ENCODE results near the gene CCDC92.

The CCDC92 gene

DNA sequence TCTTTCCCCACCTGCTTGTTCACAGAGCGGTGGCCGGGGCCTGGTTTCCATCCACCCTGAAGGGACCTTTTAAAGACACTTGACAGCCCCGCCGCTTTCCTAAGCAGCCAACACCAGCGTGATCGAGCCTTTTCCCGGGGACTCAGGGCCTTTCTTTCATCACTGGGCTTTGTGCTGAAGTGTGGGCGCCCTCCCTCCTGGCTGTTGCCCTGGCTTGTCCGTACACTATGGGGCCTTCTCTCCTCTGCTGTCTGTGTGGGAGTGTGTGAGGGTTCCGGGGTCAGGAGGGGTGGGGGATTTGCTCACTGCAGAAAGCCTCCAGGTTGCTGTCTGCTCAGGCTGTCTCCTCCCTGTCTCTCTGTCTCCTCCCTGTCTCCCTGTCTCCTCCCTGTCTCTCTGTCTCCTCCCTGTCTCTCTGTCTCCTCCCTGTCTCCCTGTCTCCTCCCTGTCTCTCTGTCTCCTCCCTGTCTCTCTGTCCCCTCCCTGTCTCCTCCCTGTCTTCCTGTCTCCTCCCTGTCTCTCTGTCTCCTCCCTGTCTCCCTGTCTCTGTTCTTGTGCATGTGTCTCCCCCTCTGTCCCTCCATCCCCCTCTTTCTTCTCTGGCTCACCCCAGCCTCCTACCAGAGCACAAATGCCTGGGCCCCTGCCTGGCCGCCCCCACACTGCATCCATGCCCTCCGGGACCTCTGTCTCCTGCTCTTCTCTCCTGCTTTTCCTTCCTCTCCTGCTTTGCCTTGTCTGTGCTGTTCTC is 64.7 kb downstream of the CCDC92 start:
- DNase-seq = no peak

DNA sequence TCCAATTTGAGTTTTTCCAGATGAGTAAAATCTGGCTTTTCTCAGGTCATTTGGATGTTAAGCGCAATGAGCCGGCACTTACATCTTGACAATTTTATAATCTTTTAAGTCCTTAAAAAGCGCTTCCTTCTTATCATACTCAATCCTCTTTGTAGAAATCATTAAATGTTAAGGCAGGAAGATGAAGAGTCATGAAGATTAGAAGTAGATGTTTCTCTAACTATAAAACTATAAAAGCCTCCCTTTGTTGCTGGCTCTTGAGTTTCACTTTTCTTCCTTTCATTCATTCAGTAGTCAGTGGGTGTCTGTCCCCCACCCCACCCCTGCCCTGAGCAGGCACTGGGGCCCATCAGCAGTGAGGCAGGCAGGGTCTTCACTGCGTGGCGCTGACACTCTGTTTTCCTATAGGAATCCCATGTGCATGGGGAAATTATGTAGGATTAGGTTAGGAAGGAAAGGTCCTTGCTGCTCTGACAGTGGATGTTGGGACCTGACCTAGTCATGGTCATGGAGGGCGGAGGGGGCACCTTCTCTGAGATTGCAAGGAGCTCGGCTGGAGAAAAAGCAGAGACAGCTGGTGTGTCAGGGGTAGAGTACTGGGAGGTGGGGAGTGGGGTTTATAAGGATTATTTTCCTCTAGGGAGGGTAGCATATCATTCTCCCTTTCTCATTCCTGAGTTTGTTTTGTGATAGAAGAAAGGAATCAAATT is 65.8 kb downstream of the CCDC92 start:
- DNase-seq = no peak

DNA sequence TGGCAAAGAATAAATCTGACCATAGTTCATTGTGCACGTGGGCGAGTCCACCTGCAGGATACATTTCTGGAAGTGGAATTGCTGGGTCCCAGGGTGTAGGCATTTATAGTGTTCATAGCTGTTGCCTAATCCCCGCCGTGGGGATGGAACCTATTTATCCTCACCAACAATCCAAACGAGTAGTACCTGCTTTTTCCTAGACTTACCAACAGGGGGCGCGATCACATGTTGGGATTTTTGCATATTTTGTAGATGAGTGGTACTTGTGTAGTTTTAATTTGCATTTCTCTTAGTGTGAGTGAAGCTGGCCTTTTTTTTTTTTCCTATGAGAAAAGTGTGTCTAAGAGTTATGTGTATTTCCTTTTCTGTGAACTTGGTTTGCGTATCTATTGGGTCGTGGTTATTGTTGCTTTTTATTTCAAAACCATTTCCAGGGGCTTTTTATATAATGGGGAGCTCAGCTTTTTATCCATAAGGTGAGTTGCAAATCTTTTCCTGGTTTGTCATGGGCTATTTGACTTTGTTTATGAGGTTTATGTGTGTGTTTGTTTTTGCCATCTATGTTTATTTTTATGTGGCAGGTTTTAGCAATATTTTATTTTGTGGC is 67.2 kb downstream of the CCDC92 start:
- peak; percentile 37 to 47 for DNase-seq

DNA sequence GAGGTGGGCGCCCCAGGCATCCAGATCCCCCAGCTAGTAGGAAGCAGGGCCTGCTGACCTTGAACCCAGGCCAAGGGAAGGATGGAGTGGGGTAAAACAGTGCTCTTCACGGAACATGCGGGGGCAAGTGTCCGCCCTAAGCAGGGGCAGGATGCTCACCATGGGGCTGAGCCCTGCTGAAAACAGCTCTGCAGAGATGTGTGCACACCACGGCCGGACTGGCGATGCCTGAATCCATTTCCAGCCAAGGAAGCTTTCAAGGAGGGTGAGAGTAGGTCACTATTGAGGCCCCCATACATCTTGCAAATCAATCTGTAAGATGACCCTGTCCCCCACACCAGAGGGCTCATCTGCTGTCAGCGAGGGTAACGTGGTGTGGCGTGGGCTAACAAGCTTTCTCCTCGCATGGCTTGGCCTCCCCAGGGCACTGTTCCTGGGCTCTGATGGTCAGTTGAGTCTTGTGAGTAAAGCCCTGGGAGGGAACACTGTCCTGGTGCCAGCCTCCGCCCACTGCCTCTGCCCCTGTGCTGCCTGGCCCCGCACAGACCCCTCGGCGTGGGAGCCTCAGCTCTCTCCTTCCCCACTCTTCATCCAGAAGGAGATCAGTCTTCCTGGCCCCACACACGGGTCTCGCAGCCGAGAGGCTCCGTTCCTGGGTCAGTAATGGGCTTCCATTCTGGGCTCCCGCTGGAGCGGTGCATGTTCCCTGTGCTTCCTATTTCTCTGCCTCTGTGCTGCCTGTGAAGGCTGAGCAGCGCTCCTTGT is 69.1 kb downstream of the CCDC92 start:
- DNase-seq = no peak

DNA sequence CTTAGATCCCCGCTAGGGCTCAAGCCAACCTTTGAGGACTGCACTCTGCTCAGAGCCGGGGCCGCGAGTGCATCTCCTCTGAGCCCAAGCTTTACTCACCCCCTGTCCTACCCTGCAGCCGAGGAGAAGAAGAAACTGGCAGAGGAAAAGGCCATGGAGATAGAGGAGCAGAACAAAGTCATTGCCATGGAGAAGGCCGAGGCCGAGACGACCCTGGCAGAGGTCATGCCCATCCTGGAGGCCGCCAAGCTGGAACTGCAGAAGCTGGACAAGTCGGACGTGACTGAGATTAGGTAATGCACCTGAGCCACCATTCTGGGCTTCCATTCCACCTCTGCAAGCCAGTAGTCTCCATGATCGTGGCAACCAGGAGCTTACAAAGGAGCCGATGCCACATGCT is 69.8 kb downstream of the CCDC92 start:
- no peak for DNase-seq

DNA sequence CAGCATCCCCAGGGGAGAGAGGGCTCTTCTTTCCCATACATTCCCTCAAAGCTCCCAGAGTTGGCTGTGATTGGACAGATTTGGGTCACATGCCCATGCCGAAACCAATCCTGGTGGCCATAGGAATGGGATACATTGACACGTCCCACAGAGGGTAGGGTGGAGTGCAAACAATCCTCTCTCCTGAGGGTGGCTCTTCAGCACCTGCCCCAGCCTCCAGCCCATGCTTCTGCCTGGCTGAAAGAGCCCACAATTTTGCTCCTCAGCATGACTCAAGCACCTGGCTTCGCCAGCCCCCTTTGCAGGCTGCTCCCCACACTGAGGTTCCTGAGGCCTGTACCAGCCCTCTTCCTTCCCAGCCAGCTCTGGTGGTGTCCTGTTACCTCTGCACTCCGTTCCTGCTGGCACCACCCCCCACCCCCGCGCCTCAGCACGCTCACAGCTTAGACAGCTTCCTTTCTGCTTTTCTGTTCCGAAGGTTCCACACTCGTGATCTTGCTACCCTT is 71.7 kb downstream of the CCDC92 start:
- DNase-seq = no peak

DNA sequence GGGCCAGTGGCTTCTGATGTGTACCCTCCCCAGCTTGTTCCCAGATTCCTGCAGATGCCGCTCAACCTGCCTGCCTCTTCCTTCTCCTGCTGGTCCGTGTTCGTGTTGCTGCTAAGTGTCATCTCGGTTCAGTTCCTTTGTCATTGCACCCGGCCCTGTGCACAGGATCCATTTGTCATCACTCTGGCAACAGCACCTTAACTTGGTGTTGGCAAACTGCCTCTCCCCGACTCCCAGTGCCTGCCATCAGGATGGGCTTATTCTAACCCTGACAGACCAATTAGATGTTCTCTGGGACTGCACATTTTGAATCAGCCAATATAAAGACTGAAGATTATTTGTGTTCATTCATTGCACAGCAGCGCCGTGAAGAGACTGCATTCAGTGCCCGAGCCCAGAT is 73.3 kb downstream of the CCDC92 start:
- DNase-seq = no peak

DNA sequence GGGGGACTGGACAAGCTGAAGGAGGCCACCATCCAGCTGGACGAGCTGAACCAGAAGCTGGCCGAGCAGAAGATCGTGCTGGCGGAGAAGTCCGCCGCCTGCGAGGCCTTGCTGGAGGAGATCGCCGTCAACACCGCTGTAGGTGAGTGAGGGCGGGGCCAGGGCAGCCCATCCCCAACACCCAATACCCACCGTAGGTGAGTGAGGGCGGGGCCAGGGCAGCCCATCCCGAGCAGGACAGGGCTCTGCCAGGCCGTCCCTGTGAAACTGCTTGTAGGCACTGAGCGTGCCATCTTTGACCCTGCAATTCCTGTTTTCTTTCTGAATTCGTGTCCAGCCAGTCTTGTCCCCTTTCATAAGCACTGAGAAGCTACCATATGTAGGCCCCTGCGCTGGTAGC is 74.0 kb downstream of the CCDC92 start:
- DNase-seq = no peak

DNA sequence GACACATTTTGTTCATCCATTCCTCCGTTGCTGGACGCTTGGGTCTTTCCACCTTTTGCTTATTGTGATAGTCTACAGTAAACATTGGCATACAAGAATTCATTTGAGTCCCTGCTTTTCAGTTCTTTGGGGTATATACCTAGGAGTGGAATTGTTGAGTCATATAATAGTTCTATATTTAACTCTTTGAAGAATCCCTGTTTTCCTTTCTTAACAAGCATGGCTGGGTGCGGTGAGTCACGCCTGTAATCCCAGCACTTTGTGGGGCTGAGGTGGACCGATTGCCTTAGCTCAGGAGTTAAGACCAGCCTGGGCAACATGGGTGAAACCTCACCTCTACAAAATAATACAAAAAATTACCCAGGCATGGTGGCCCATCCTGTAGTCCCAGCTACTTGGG is 75.4 kb downstream of the CCDC92 start:
- DNase-seq = no peak

DNA sequence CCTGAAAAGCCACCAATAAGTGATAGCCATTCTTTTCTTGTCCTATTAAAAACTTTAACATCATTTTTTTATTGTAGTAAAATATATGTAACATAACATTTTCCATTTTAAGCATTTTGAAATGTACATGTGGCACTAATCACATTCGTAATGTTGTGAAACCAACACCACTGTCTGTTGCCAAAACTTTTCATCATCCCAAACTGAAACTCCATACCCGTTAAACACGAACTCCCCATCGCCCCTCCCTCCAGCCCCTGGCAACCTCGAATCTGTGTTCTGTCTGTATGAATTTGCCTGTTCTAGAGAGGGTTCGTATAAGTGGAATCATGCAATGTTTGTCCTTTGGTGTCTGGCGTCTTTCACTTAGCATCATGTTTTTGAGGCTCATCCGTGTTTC is 75.9 kb downstream of the CCDC92 start:
- no peak for DNase-seq

DNA sequence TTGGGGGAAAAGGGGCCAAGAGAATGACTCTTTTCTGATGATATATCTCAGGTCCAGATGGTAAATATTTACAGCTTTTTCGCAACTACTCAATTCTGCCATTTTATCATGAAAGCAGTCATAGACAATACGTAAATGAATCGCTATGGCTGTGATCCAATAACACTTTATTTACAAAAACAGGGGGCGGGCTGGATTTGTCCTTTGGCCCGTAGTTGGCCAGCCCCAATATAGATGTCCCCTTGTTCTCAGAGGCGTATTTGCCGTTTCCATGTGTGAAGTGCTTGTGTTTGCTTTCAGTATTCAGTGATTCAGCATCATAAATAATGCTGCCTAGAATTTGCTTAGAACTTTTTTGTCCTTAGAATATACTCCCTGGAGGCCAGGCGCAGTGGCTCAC is 77.2 kb downstream of the CCDC92 start:
- no peak for DNase-seq

DNA sequence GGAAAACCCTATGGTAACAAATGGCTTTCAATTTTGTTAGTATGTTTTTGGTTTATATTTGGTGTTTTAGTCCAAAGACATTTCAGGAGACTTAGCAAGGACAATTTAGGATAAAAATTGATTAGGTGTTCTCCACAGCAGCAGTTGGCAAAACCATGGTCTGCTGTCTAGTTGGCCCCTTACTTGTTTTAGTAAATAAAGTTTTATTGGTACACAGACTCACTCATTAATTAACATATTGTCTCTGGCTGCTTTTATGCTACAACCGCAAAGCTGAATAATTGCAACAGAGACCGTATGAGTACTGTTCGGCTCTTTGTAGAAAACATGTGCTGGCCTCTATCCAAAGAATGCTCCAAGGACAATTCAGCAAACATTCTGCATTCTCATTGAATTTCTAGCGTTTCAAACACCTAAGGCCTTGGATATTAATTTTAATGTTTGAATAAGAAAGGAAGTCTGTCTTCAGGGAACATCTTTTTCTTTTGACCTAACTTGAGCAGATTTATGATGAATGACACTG is 77.7 kb downstream of the CCDC92 start:
- no peak for DNase-seq

DNA sequence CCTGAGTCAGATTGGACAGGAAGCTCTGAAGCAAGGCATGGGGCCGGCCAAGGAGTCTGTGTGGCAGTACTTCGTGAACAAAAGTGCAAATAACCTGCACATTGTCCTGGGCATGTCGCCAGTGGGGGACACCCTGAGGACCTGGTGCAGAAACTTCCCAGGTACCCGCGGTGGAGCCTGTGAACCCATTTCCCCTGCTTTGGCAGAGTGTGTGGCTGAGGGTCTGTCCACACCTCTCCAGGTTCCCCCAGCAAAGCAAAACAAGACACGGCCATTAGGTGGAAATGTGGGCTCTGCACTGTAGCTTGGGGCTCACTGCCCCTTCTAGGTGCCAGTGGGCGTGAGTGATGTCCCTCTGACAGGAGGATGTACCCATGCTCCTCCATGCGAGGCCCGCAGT is 79.4 kb downstream of the CCDC92 start:
- no peak for DNase-seq

DNA sequence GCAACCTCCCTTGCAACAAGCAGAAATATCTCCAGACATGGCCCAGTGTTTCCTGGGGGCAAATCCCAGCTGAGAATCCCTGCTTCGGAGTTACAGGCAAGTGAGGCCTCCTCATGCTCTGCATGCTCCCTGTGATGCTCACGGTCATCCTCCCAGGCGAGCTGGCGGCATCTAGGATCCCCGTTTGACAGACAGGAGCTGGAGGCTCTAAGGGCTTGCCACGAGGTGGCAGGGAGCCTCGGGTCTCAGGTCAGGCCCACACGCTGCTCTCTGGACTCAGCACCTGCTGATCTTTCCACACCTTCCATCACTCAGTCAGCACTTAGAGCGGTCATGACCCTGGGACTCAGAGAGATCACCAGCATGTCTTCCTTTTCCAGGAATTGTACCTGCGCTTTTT is 79.8 kb downstream of the CCDC92 start:
- no peak for DNase-seq

DNA sequence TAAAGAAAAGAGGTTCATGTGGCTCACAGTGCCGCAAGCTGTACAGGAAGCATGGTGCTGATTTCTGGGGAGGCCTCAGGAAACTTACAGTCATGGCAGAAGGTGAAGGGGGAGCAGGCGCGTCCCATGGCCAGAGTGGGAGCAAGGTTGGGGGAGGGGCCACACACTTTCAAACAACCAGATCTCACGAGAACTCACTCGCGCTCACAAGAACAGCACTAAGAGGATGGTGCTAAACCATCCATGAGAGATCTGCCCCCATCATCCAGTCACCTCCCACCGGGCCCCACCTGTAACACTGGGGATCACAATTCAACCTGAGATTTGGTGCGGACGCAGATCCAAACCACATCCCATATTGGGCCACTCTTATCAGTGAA is 80.5 kb downstream of the CCDC92 start:
- no peak for DNase-seq

DNA sequence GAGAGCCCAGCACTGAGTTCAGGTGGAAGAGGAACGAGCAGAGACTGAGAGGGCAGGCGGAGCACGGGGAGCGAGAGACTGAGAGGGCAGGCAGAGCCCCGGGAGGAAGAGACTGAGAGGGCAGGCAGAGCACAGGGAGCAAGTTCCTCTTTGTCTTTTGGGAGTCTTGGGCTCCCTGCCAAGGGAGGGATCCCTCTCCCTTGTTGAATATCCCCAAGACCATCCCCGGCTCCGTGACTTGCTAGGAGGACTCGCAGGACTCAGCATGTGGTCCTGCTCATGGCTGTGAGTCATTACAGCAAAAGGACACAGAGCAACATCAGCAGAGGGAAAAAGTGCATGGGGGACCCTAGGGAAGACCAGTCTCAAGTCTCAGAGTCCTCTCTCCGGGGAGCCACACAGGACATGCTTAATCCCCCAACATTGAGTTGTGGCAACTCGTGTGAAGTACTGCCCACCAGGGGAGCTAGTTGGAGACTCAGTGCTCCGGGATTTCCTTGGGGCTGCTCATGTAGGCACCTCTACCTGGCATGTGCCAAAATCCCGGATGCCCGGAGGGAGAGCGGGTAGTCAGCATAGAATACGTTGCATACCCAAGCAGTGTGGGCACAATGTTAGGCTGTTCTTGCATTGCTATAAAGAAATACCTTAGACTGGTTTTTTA is 81.0 kb downstream of the CCDC92 start:
- DNase-seq = no peak

DNA sequence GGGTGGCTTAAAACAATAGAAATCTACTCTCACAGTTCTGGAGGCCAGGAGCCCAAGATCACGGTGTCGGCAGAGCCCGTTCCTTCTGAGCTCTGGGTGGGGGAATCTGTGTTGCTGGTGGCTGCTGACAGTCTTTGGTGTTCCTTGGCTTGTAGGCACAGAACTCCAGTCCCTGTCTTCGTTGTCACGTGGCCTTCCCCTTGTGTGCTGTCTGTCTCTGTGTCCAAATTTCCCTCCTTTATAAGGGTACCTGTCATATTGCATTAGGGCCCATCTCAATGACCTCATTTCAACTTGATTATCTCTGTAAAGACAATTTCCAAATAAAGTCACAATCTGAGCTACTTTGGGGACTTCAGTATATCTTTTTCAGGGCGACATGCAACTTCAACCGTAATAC is 81.6 kb downstream of the CCDC92 start:
- no peak for DNase-seq

DNA sequence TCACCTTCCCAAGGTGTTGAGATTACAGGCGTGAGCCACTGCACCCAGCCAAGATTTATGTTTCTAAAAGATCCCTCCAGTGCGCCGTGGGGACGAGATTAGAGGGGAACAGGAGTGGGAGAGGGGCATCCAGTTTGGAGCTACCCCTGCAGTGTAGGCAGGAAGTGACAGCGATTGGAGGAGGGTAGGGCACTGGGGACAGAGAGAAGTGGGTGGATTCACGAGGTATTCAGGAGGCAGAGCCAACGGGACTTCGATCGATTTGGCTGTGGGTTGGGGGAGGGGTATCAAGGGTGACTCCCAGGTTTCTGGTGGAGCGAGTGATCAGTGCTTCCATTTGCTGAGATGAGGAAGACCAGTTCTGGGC is 82.1 kb downstream of the CCDC92 start:
- DNase-seq = no peak

DNA sequence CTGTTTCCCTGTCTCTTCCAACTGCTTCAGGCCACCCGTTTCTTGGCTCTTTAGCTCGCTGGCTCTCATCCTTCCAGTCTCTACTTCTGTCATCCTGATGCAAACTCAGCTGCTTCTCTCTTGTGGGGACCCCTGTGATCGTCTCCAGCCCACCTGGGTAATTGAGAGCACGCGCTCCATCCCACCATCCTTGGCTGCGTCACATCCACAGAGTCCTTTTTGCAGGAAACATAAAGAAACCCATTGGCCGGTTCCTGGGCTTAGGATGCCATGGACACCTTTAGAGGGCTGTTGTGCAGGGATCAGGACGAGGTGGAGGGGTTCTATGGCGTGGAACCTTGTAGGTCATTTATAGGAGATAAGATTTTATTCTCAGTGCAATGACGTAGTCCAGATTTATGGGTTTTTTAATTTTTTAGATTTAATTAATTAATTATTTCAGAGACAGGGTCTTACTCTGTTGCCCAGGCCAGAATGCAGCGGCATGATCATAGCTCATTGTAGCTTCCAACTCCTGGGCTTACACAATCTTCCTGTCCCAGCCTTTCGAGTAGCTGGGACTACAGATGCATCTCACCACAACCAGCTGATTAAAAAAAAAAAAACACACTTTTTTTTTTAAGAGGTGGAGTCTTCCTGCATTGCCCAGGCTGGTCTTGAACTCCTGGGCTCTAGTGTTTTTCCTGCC is 82.6 kb downstream of the CCDC92 start:
- no peak for DNase-seq

DNA sequence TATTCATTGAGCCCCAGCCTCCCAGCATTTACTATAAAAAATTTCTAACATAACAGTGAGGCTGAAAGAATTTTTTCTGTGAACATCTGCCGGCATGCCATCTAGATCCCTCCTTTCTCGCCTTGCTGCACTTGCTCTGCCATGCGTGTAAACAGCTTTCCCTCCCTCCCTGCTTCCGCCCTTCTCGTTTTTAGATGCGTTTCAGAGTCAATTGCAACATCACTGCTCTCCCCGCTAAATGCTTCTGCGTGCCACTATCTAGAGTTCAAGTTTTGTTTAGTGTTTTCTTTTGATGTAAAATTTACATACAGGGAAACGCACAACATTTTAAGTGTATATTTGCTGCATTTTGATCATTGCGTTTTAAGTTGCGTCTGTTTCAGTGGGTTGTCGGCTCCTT is 83.6 kb downstream of the CCDC92 start:
- DNase-seq = no peak

DNA sequence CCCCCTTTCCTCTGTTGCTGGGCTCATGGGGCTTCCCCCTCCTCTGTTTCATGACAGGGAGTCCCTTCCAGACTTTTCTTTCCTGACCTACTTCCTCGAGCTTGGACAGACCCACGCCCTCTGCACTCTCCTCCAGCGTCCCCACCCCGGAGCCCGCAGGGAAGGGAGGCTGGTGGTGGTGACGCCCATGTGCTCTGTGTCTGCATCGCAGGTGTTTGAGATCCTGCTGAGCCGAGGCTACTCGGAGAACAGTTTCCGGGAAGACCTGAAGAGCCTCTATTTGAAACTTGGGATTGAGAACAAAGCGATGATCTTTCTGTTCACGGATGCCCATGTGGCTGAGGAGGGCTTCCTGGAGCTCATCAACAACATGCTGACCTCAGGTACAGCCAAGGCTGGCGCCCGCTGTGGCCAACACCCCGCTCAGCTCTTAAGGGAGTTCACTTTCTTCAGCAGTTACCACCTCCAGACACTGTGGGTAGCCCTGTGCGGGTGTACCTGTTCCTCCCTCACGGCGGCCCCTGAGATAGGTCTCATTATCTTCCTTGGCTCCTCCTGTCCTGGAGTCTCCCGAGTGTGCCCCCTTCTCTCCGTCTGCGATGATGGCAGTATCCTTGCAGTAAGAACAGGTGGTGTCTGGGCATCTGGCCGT is 85.6 kb downstream of the CCDC92 start:
- no peak for DNase-seq

DNA sequence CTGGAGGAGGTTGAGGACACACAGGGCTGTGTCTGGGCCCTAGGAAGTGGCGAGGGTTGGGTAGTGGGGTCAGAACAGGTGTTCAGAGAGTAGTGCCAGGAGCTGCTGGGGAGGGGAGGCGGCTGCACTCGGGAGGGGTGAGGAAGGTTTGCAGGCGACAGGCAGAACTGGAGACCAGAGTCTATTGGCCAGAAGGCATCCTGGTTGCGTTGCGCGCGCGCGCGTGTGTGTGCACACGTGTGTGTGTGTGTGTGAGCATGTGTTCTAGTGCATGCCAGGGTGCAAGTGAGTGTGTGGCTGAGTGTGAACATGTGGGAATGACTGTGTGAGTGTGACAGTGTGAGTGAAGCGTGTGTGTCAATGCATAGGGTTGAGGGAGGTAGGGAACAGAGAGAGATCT is 86.4 kb downstream of the CCDC92 start:
- no peak for DNase-seq

All from AML-193 (cell line).